ENCODE measurements around the gene ABCA6.

The ABCA6 gene

DNA sequence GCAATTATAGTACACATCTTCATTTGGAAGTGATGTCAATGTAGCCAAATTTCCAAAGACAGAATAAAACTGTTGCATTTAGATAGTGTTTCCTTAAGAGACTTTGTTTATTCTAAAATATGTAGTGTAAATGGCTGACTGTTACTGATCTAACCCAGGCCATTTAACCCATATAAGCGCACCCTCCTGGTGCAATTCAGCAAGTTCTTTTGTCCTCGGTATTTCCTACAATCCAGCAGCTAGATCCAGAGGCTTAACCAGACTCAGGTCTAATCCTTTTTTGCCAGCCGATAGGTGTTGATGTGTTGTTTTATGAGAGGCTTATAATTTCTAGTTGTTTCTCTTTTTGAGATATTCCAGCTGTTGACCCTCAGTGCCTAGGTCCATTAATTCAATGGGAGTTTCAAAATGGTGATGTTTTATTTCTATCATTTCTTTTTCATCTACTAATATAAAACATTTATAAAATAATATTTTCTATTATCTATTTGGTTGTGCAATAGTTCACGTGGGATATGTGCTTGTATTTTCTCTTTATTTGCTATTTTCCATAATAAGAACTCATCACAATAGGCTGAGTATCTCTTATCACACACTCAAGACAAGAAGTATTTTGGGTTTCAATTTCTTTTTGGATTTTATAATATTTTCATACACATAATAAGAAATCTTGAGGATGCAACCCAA is 95.4 kb downstream of the ABCA6 start:
- no peak for DNase-seq

DNA sequence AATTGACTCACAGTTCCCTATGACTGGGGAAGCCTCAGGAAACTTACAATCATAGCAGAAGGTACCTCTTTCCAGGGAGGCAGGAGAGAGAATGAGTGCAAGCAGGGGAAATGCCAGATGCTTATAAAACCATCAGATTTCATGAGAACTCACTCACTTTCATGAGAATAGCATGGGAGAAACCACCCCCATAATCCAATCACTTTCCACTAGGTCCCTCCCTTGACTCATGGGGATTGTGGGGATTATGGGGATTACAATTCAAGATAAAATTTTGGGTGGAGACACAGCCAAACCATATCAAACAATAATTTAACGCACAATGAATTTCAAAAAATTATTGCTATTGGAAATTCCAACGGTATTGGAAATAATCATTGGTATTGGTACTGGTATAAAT is 96.0 kb downstream of the ABCA6 start:
- no peak for DNase-seq

DNA sequence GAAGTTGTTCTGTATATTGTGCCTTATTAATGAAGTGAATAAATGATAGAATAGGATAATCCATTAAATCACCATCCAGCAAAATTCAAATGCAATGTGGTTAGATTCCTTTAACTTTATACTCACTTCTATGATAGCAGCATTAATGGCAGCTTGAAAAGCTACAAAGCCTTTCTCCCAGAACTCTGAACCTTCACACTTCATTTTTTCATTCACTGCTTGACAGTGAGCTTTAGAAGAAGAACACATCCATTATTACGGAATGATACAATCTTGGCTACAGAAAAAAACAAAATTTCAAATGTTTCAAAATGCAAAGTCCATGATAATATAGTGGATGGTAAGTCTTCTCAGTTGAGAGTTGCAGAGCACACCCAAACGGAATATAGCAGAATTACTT is 97.3 kb downstream of the ABCA6 start:
- no peak for DNase-seq

GRCh38 chr17:69043098-69043734 is 98.5 kb downstream of the ABCA6 start:
- DNase-seq = no peak

GRCh38 chr17:69042308-69042707 is 99.4 kb downstream of the ABCA6 start:
- no peak for DNase-seq

- DNase-seq = no peak
These were observed 109.9 kb downstream of the ABCA6 start for GRCh38 chr17:69031839-69032238.

GRCh38 chr17:69030169-69030568 is 111.5 kb downstream of the ABCA6 start:
- DNase-seq = no peak

All from RPMI8226 (cell line).